ENCODE data around the gene GPR17.

Gene GPR17

GRCh38 chr2:127630096-127630863 lies 15.7 kb upstream of the GPR17 start:
- no peak for DNase-seq (ENCODE audit: low spot score)

DNA sequence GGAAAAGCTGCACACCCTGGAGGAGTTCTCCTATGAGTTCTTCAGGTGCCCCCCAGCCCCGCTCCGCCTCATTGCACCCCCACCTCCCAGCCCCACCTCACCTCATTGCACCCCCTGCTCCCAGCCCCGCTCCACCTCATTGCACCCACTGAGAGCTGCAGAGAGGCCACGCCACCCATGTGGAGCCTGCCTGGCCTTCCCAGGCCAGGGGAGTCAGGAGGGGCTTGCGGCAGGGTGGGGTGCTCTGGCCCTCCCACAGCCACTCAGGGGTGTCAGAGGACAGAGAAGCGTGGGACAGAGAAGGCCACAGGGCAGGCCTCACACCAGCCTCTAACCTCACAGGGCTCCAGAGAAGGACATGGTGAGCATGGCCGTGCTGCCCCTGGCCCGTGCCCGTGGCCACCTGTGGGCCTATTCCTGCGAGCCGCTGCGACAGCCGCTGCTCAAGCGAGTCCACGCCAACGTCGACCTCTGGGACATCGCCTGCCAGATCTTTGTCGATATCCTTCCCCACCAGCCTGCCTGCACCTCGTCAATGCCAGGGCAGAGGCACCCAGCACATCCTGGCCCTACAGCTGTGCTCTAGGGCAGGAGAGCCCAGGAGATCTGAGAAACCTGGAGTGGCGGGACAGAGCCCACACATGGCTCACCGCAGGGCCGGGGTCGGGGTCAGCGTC lies 15.0 kb upstream of the GPR17 start:
- DNase-seq (ENCODE audit: low spot score), result no peak

DNA sequence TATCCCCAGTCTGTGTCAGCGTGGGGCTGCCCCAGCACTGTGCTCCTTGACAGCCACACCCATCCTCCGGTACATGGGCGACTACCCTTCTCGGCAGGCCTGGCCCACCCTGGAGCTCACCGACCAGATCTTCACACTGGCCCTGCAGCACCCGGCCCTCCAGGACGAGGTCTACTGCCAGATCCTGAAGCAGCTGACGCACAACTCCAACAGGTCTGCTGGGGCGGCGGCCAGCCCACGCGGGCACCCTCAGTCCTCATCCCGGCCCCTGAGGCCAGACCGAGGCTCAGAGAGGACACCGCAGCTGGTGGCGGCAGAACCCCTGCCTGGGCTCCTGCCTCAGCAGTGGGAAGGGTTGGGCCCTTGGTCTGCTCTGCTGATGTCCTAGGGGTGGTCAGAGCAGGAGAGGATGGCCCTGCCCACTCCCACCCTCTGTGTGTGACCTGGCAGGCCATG lies 14.4 kb upstream of the GPR17 start:
- DNase-seq (ENCODE audit: low spot score), result no peak

DNA sequence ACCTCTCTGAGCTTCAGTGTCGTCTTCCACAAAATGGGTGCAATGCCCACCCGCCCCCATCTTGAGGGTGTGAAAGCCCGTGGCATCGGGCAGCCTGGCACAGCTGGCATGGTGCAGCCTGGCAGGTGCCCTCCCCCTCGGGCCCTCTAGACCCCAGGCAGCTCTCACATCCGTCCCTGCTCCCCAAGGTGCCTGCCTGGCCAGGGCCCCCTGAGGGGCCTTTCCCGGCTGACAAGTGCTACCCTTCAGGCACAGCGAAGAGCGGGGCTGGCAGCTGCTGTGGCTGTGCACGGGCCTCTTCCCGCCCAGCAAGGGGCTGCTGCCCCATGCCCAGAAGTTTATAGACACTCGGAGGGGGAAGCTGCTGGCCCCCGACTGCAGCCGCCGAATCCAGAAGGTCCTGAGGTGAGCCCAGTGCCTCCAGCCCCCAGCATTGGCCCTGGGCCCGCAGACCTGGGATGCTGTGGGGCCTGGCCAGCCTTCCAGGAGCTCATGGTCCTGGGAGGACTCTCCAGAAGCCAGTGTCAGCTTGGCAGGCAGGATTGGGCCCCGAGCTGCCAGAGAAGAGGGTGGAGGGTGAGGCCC lies 13.9 kb upstream of the GPR17 start:
- no peak for DNase-seq (ENCODE audit: low spot score)

DNA sequence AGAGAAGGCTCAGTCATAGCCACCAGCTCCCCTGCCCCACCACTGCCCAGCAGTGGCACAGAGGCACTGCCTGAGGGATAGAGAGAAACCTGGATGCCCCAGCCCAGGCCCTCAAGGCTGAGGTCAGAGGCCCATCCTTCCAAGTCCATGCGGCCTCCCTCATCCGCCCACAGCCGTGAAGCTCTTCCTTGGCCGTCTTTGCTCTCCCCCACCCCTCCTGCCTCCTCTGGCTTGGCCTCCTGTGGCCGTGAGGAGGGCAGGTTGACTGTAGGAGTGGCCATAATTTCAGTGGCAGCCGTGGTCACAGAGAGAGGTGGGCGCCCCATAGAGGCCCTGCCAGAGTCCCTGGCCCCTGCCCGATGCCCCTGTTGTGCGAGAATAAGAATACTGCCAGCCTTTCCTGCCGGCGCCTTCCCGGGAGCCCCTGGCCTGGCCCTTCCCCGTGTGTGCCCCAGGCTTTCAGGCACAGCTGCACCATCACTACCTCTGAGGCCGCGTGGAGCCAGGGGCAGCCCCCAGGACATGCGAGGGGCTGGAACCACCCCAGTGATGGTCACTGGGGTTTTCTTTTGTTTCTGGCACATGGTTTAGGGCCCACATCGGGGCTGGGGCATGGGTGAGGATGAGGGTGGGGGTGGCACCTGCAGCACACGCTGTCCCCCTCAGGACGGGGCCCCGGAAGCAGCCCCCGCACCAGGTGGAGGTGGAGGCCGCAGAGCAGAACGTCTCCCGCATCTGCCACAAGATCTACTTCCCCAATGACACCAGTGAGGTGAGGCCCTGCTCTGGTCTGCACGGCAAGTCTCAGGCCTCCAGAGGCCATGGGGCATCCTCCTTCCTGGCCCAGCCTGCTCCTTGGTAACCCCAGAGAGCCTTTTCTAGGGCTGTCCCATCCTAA lies 13.1 kb upstream of the GPR17 start:
- DNase-seq (ENCODE audit: low spot score), result no peak

- DNase-seq (ENCODE audit: low spot score), result no peak
Measured at GRCh38 chr2:127633556-127634065, 12.3 kb upstream of the GPR17 start.

DNA sequence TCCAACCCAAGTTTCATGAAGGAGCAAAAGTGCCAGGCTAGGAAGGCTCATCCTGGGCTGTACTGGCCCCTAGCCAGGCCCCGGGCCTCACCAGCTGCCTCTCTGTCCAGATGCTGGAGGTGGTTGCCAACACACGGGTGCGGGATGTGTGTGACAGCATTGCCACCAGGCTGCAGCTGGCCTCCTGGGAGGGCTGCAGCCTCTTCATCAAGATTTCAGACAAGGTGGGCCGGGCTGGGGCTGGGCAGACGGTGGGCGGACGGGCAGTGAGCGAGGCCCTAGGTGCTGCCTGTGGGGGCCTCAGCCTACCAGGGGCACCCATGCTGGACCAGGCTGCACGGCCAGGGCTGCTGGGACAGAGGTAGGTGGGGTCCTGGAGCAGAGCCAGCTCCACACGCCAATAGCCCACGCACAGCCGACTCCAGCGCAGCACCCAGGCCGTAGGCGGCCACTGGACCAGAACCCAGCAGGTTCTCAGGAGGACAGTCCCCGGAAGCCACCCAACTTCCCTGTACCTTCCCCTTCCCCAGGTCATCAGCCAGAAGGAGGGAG lies 11.8 kb upstream of the GPR17 start:
- no peak for DNase-seq (ENCODE audit: low spot score)

- DNase-seq (ENCODE audit: low spot score), result no peak
Measured at GRCh38 chr2:127634626-127635379, 11.2 kb upstream of the GPR17 start.

DNA sequence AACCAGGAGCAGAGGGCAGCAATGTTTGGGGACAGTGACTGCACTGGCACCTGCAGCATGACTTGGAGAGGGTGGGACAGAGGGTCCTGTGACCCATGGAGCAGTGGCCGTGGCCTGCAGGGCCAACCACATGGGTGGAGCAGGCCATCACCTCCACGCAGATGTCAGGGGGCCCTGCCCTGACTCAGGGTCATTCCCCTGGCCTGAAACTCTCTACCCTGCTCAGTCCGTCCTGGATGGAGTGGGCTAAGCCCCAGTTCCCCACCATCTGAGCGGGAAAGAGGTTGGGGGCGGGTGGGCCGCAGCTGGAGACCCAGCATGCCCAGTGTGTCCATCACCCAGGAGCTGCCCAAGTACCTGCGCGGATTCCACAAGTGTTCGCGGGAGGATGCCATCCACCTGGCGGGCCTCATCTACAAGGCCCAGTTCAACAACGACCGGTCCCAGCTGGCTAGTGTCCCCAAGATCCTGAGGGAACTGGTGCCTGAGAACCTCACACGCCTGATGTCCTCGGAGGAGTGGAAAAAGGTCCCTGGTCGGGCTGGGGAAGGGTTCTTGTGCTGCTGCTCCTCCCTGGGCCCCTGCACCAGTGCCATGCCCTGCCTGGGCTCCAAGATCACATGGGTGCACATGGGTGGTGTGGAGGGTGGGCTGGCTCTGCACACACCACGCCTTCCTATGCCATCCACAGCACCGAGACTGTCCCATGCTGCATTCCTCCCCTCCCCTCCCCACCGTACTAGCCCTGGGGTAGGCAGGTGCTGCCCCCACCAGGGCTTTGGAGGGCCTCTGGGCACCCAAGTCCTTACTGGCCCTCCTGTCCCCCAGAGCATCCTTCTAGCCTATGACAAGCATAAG lies 10.3 kb upstream of the GPR17 start:
- DNase-seq (ENCODE audit: low spot score), result no peak

DNA sequence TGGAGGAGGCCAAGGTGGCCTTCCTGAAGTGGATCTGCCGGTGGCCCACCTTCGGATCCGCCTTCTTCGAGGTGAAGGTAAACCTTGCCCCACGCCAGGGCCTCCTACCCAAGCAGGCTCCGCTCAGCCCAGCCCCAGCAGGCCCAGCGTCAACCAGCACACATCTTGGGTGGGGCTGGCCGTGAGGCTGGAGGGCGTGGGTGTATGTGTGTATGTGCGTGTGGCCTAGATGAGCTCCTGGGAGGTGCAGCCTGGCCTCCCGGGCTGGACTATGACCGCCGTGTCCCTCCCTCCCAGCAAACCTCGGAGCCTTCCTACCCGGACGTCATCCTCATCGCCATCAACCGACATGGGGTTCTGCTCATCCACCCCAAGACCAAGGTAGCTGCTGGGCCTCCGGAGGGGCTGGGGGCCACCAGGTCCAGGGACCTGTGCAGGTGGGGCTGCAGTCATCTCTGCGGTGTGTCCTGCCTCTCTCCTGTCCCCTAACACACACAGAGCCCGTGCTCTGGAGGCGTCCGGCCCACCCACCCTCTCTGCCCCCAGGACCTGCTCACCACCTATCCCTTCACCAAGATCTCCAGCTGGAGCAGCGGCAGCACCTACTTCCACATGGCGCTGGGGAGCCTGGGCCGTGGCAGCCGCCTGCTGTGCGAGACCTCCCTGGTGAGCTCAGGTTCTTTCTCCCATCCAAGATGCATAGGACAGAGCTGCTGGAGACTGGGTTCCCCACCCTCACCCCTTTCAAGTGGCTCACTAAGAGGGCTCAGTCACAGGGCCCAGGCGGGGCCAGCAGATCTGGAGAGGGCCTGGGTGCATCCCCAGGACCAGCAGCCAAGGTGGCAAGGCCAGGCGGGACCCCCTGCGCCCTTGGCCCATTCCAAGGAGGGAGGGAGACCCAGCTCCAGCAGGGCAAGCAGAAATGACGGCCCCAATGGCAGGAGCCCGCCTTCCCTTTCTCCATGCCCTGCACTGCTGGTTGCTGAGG lies 9.4 kb upstream of the GPR17 start:
- DNase-seq (ENCODE audit: low spot score), result no peak

DNA sequence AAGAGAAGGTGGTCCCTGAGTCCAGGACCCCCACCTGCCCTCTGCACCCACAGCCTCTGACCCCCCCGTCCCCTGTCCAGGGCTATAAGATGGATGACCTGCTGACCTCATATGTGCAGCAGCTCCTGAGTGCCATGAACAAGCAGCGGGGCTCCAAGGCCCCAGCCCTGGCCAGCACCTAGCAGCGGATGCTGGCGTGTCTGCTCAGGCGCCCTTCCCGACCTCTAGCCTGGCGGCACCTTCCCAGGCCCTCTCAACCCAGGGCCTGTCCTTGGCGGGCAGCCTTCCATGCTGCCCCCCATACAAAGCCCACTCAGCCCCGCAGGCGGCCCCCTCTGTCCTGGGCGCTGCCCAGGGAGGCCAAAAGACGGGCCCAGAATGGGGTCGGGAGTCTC lies 8.7 kb upstream of the GPR17 start:
- DNase-seq (ENCODE audit: low spot score), result no peak

DNA sequence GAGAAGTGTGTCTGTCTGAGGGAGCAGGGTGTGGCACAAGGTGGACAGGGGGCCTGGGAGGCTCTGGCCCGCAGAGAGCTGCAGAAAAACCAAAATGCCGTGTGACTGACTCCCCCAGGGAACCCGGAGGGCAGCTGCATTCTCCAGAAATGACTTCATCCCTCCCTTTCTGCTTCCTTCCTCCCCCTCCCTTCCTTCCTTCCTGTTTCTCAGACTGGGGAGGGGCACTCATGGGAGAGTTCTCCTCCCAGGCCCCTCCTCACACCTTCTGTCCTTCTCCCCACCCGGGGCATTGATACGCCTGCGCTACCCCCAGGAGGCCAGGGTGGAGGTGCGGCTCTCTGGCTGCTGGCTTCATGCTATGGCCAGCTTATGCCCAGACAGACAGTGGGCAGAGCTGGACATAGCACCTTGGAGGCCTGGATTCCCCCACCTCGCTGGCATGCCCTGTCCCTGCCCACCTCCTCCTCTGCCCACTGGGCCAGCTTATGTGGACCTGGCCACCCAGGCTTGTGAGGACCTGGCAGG lies 8.2 kb upstream of the GPR17 start:
- DNase-seq (ENCODE audit: low spot score), result no peak

DNA sequence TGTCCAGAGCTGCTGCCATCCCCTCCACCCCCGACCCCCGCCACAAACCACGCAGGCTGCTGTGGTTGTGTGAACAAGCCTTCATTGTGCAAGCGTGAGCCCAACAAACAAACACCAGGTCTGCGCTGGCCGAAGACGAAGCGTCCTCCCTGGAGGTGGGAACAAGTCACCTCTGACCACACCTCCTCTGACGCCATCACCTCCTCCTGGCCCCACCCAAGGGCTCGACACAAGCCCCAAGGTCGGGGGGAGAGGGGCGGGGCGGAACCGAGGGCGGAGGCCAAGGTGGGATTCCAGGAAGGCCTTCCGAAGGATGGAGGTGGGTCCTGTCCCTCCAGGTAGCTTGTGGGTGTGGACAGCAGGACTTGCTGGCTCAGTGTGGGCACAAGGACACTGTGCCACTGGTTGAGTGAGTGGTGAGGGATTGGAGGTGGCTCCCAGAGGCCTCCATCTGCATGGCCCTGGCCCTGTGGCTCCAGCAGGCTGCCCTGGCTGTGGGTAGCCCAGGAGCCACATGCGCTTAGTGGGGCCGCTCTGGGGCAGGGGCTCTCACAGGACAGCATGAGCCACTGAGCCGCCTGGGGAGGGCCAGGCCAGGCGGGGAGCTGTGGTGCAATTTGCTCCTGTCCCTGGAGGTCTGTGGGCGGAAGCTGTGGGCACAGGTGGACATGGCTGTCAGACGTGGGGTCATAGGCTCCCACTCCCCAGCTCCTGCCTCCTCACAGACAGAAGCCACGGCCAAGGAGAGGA lies 7.4 kb upstream of the GPR17 start:
- DNase-seq (ENCODE audit: low spot score), result no peak

DNA sequence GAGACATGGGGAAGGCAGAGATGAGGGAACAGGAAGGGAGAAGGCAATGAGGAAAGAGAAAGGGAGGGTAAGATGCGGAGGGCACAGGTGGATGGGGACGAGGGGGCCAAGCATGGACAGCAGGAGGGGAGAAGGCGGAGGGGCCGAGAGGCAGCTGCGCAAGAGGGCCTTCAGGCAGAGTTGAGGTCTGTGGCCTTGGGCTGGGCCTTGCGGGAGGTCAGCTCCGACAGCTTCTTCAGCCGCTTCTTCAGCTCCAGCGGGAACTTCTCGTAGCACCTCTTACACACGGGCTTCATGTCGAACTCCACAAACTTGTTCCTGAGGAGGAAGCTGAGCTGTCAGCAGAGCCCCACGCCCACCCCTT lies 6.9 kb upstream of the GPR17 start:
- DNase-seq (ENCODE audit: low spot score), result no peak

DNA sequence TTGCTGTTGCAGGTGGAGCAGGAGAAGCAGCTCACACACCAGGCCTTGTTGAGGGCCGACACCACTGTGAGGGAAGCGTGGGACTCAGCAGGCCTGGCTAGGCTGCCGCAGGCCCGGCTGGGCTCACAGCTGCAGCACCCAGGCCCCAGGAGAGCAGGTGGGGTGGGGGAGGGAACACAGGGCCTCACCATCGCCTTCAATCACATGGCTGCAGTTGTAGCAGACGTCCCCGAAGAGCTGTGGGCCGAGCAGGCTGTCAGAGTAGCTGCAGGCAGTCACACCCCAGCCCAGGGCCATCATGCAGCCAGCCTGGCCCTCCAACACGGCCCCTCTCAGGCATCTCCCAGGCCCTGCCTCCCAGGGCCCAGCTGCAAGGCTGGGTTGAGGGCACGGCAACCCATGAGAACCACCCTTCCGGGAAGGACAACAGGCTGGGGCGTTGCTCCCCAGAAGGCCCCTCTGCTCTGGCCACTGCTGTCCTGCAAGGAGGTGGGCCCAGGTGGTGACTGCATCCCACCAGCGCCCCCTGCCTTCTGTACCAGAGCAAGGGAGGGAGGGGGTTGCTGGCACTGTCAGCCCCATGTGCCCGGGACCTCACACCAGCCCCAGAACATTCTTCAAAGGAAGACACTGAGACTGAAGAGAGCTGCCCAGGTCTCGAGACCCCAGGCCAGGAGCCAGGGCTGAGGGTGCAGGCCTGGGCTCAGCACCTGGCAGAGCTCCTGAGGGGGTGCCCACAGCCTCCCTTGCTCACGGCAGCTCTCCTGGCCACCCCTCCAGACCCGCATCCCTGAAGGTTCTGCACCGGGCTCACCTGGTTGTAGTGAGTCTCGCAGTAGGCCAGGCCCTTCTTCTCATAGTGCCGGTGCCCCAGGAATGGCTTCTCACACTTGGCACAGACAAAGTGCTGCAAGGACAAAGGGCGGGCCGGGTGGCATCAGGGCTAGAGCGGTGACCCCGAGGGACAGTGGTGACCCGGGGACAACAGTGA lies 5.6 kb upstream of the GPR17 start:
- DNase-seq (ENCODE audit: low spot score), result peak; percentile 39

DNA sequence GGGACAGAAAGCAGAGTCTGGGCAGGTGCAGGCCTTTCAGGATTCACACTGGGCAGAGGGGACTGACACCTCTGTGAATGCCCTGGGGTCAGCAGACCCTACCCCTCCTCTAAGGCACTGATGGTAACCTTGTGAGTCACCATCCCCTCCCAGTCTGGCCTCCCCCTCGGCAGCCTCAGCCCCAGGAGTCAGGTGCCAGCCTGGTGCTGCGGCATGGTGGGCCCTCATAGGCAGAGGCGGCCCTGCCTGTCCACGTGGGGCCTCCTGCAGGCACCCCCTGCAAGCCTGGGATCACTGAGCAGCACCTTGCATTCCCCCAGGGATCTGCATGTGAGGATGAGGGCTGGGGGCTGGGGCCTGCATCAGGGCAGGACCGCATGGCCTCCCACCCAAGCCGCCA lies 4.8 kb upstream of the GPR17 start:
- no peak for DNase-seq (ENCODE audit: low spot score)
